ENCODE results near the gene MYL7. TPM values are rescaled to one million over a fixed set of nuclear protein-coding genes. Genes with fewer than 3 reads are reported as not detected.

The MYL7 gene
- total and polyA plus RNA-seq, 9 of the 15 experiments (the other 6 are each of a cell fraction or from before 2014, with no cell fraction given) = not detected

GRCh38 chr7:44150466-44150832, 9.3 kb upstream of the MYL7 start:
- in situ Hi-C loops (cut with MboI) (no loop called here), intact Hi-C loops (cut with micrococcal nuclease) (no loop called here)
- no peaks in the 10 kb centered on the region for H3K36me3 ChIP-seq (ENCODE audit: control insufficient read depth, insufficient read depth, low read length)
- no peak overlapping the region for H3K4me3 ChIP-seq
- H3K79me2 ChIP-seq (ENCODE audit: control insufficient read depth, insufficient read depth, low read length) = no peaks in the 10 kb centered on the region
- peak overlapping the region in 1 of 2 experiments; percentile 46; a peak in 1 of 4 replicates for H3K9ac ChIP-seq (ENCODE audit: insufficient read depth in 1 of 2, low read depth in 2 of 2, low read length in 2 of 2)
- 40% methylated on average over 5 of the region's 5 CpGs for WGBS (ENCODE audit: insufficient coverage, low coverage, missing lambda C conversion rate)
- no peak overlapping the region for H3K4me2 ChIP-seq (ENCODE audit: insufficient read depth, low read length)
- FAIRE-seq = peak; percentile 78
- ChIA-PET POLR2A (interaction anchor here (1.0 to 1.6 kb wide), 2 partner anchors 13 to 75 kb away, joined by 3 to 5 read pairs; no protein-coding TSS in a partner anchor), CTCF (ENCODE audit: low intra/inter-chr PET ratio) (no interaction called here)
- H3K9me3 ChIP-seq (replicated peaks; ENCODE audit: control insufficient read depth, insufficient read depth, low read depth, low read length) = no peaks in the 10 kb centered on the region
- H4K20me1 ChIP-seq (replicated peaks; ENCODE audit: control insufficient read depth, insufficient read depth, low read length) = no peaks in the 10 kb centered on the region
- H2AFZ ChIP-seq (ENCODE audit: low read depth, low read length) = no peak overlapping the region
- H3K4me1 ChIP-seq (replicated peaks in 1 of 2; ENCODE audit: control insufficient read depth in 2 of 2, insufficient read depth in 2 of 2, low read length in 2 of 2) = peaks cover 21 to 61% of the 10 kb centered on the region in 2 experiments
- H3K27me3 ChIP-seq (ENCODE audit: control insufficient read depth in 2 of 2, insufficient read depth in 2 of 2, low read length in 2 of 2) = no peaks in the 10 kb centered on the region
- no peak for TF ChIP-seq ZNF133 (CRISPR knock-in tag; IDR thresholded peaks at IDR 0.05)
- TF ChIP-seq ZNF239 (CRISPR knock-in tag; IDR thresholded peaks at IDR 0.05) = no peak
- TF ChIP-seq BHLHE40 (IDR thresholded peaks at IDR 0.05; ENCODE audit: low read length) = peak; percentile 34; the same call in 1 of the 2 replicates
- TF ChIP-seq, protein P1, sequence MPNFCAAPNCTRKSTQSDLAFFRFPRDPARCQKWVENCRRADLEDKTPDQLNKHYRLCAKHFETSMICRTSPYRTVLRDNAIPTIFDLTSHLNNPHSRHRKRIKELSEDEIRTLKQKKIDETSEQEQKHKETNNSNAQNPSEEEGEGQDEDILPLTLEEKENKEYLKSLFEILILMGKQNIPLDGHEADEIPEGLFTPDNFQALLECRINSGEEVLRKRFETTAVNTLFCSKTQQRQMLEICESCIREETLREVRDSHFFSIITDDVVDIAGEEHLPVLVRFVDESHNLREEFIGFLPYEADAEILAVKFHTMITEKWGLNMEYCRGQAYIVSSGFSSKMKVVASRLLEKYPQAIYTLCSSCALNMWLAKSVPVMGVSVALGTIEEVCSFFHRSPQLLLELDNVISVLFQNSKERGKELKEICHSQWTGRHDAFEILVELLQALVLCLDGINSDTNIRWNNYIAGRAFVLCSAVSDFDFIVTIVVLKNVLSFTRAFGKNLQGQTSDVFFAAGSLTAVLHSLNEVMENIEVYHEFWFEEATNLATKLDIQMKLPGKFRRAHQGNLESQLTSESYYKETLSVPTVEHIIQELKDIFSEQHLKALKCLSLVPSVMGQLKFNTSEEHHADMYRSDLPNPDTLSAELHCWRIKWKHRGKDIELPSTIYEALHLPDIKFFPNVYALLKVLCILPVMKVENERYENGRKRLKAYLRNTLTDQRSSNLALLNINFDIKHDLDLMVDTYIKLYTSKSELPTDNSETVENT (CRISPR knock-in tag; IDR thresholded peaks at IDR 0.05) = no peak
- TF ChIP-seq HEY1 (CRISPR knock-in tag; IDR thresholded peaks at IDR 0.05; ENCODE audit: borderline replicate concordance) = no peak
- no TSS peak for BruUV-seq (replicated peaks)
- DNase-seq (ENCODE audit: extremely low read depth in 1 of 4, low spot score in 3 of 4) = no peak
- no peaks in the 10 kb centered on the region for H3K9me1 ChIP-seq (ENCODE audit: control insufficient read depth, insufficient read depth, low read length)
- ATAC-seq = no peak
- H3K27ac ChIP-seq (ENCODE audit: extremely low read depth, low read depth, low read length) = no peak overlapping the region
